NT2/D1 (cell line): Measurements from ENCODE around the gene ADGRA3.

ENCODE experiments used
- YY1 ChIP-seq: IDR thresholded peaks from 2 replicates; pipeline ENCODE4 v1.6.1; 2011; ENCODE audit not compliant: insufficient read length, insufficient read depth
- ZNF274 ChIP-seq: IDR thresholded peaks from 2 replicates; pipeline ENCODE4 v1.6.1; 2011; ENCODE audit warnings: mild to moderate bottlenecking, low read depth, low read length

DNA sequence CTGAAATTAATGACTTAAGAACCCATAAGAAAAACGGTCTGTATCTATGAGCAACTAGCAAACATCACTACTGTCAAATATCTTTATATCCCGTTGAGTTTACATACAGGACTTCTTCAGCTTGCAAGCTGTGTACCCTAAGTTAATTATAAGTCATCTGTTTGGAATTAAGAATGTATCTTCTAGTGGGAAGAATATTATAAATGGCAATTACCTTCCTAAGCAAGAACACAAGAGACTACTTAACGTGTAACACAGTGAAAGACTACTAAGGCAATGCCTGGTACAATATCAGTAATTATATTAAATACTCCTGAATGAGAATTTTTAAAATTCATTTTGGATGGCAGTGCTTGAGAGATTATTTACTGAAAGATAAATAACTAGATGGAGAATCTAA is 58.5 kb downstream of the ADGRA3 start:
- no peak for TF ChIP-seq YY1
- no peak for TF ChIP-seq ZNF274
